IPS DF 6.9 (cell line): ENCODE data around the gene KAZALD1.
A peak's percentile ranks its signal among the peaks of the same experiment; 100 is the strongest.

Source experiments
- DNase-seq: peaks from one replicate; pipeline ENCODE4 v3.0.0-alpha.2; 2013; ENCODE audit warnings: low read depth, low spot score
- H3K27ac ChIP-seq: one replicate; pipeline ENCODE4 v1.5.1; 2013; ENCODE audit warnings: low read length, control low read depth
- H3K27me3 ChIP-seq: 2 replicates; pipeline ENCODE4 v1.6.1; 2013; ENCODE audit warnings: mild to moderate bottlenecking, low read length; ENCODE audit not compliant: control insufficient read depth, insufficient read depth
- H3K36me3 ChIP-seq: 2 replicates; pipeline ENCODE4 v1.6.1; 2013; ENCODE audit warnings: low read length; ENCODE audit not compliant: control insufficient read depth, insufficient read depth
- H3K4me1 ChIP-seq: 2 replicates; pipeline ENCODE4 v1.6.1; 2013; ENCODE audit warnings: low read length; ENCODE audit not compliant: control insufficient read depth, insufficient read depth
- H3K4me3 ChIP-seq: 2 replicates; pipeline ENCODE4 v1.5.1; 2013; ENCODE audit warnings: mild to moderate bottlenecking, low read length
- H3K9me3 ChIP-seq: 2 replicates; pipeline ENCODE4 v1.6.1; 2013; ENCODE audit warnings: low read length, inconsistent platforms; ENCODE audit not compliant: control insufficient read depth, insufficient read depth
- WGBS: extraction: QIAGEN DNeasy Blood & Tissue Kit; methylation state at CpG from one replicate; pipeline ENCODE4 v1.1.7; 2013; ENCODE audit warnings: mixed read lengths, missing lambda C conversion rate; ENCODE audit not compliant: insufficient read length, insufficient coverage; 5-methylcytosine and 5-hydroxymethylcytosine counted together

KAZALD1 gene

DNA sequence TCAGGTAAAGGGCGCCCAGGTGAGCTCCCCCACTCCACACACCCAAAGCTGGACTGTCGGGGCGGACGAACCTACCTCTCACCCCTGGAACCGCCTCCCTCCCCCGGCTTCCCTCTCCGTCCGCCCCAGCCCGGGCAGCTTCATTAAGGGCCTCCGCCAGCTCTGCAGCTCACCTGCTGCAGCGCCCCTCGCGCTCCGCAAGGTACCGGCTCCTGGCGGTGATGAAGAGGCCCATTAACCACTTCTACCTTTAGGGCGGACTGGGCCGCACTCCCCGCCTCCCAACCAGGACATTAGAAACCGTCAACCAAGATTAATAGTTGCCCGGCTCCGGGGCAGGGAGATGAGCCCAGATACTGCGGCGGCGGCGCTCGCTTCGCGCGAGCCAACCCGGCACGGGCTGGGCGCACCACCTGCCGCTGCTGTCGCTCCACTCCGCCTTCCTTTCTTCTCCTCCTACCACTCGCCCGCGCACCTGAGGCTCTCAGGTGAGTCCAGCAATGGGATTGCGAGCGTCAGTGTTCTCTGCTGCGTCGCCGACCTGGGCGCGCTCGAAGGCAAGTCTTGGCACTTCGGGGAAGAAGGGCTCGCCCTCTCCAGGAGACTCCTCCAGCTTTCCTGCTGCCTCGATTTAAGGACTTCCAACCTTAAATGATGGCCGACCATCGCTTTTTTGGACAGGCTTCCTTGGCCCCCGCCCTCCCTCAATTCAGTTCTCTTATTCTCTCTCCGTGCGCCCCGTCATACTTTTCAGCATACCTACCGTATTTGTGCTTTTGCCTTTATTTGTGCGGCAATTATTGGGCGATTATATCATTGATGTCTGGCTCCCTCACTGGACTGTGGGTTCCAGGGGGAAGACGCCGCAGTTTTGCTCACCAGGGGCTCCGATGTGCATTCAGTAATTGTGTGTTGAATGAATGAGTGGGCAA, 13.6 kb upstream of the KAZALD1 start:
- Histone ChIP-seq H3K27ac (no peak overlapping the region), H3K27me3 (peaks cover 49% of the 10 kb centered on the region), H3K4me1 (peaks cover 9% of the 10 kb centered on the region), H3K4me3 (no peak overlapping the region; the same call in 1 of the 2 replicates), H3K36me3 (no peaks in the 10 kb centered on the region), H3K9me3 (no peaks in the 10 kb centered on the region)
- WGBS = no CpG with 5 or more reads among the region's 62 CpGs
- no peak for DNase-seq

DNA sequence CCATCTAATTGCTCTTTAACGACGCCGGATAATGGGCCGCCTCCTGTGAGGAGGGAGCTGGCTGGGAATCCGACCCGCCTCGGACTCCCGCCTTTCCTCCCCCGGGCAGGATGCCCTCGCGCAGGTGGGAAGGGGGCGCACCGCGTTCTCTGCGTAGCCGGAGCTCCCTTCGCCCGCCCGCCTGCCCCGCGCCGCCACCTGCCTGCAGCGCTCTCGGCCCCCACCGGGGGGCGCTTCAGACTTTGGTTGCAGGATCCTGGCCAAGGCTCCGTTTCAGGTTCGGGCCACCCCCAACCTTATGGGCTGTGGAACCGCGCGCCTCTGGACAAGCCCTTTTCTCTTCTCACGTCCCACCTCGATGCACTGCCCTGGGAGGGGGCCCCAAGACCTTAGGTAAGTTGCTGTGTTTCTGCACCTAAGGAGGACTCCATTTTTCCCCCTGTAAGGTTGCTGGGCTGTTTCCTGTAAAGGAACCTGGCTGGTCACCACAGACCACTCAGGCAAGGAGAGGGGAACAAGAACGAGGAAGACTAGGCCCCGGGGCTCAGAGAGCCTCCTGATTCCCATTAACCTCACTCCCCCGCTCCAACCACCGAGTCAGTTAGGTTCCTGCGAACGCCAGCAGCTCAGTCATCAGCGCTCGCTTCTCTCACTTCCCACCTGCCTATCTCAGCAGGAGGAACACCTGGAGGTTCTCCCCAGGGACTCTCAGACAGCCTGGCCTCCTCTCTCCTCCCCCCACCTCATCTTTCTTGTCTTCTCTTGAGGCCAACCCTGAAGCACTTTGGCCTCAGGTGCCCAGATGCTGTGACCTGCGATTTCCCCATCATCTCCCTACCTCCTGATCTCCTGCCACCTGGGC, 11.3 kb upstream of the KAZALD1 start:
- H3K36me3 ChIP-seq = no peaks in the 10 kb centered on the region
- no peaks in the 10 kb centered on the region for H3K9me3 ChIP-seq
- H3K4me1 ChIP-seq = peaks cover 7% of the 10 kb centered on the region; the same call in 1 of the 2 replicates
- no peak for DNase-seq
- H3K27me3 ChIP-seq = peaks cover 45% of the 10 kb centered on the region
- WGBS = no CpG with 5 or more reads among the region's 42 CpGs
- no peak overlapping the region for H3K4me3 ChIP-seq
- H3K27ac ChIP-seq = no peak overlapping the region

DNA sequence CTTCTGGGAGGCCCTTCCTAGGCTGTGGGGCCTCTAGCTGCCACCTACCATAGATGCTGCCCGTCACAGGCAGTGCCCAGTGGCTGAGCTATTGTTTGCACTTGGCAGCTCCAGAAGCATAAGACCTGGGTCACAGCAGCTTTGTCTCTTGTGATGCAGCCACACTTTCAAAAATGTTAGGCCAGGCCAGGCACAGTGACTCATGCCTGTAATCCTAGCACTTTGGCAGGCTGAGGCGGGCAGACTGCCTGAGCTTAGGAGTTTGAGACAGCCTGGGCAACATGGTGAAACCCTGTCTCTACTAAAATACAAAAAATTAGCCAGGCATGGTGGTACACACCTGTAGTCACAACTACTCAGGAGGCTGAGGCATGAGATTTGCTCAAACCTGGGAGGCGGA, 9.5 kb upstream of the KAZALD1 start:
- DNase-seq = no peak
- Histone ChIP-seq H3K27me3 (peaks cover 36% of the 10 kb centered on the region), H3K36me3 (no peaks in the 10 kb centered on the region), H3K9me3 (no peaks in the 10 kb centered on the region), H3K4me1 (peaks cover 5% of the 10 kb centered on the region; the same call in 1 of the 2 replicates), H3K27ac (no peak overlapping the region), H3K4me3 (no peak overlapping the region)
- no CpG with 5 or more reads among the region's 3 CpGs for WGBS

DNA sequence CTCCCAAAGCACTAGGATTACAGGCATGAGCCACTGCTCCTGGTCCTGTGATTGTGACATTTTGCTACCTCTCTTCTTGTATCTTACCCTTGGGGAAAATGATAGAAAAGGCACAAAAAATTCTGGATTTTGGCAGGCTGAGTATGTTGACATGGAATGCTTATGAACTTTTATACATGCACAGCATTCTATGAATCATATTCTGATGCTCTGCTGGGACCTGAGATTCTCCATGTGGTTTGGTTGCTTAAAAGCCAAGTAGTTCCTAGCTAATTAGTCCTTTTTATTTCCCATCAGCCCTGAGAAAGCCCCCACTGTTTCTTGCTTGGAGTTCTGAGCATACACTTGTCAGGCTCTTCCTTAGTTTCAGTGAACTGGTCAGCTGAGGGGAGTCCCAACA, 8.3 kb upstream of the KAZALD1 start:
- peaks cover 23% of the 10 kb centered on the region for H3K27me3 ChIP-seq
- no peaks in the 10 kb centered on the region for H3K36me3 ChIP-seq
- H3K4me1 ChIP-seq = peaks cover 5% of the 10 kb centered on the region; the same call in 1 of the 2 replicates
- DNase-seq = no peak
- no peak overlapping the region for H3K27ac ChIP-seq
- no peaks in the 10 kb centered on the region for H3K9me3 ChIP-seq
- H3K4me3 ChIP-seq = no peak overlapping the region

DNA sequence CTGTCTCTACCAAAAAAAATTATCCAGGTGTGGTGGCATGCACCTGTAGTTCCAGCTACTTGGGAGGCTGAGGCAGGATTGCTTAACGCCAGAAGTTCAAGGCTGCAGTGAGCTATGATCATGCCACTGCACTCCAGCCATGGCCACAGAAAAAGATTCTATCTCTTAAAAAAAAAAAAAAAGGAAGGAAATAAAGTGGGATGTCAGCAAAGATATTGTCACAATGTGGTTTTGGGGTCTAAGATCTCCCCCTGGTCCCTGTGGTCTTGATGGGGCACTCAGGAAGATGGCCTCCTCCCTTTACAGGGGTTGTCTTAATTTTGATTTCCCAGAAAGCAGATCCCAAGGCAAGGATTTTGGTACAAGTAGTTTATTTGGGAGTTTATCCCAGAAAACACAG, 7.4 kb upstream of the KAZALD1 start:
- H3K9me3 ChIP-seq = no peaks in the 10 kb centered on the region
- DNase-seq = no peak
- peaks cover 5% of the 10 kb centered on the region; the same call in 1 of the 2 replicates for H3K4me1 ChIP-seq
- H3K27me3 ChIP-seq = peaks cover 15% of the 10 kb centered on the region
- H3K4me3 ChIP-seq = no peak overlapping the region
- H3K27ac ChIP-seq = no peak overlapping the region
- H3K36me3 ChIP-seq = no peaks in the 10 kb centered on the region
- WGBS = no CpG with 5 or more reads among the region's 1 CpG

DNA sequence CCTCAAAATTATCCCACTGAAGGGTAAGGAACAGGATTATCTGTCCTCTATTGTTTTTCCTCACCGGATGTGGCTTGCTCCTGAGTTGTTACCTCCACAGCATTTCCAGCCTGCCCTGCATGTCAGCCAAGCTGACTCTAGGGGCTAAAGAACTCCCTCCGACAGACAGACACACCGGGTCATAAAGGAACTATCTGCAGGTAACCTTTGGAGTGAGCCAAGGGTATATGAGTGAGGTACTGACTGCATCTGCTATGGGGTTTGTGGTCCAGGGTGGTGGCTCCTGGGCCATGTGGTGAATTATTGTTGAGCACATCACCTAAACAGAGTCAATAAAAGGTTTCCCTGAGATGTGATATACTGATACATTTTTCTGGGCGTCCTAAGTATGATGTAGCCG, 6.9 kb upstream of the KAZALD1 start:
- no peak for DNase-seq

DNA sequence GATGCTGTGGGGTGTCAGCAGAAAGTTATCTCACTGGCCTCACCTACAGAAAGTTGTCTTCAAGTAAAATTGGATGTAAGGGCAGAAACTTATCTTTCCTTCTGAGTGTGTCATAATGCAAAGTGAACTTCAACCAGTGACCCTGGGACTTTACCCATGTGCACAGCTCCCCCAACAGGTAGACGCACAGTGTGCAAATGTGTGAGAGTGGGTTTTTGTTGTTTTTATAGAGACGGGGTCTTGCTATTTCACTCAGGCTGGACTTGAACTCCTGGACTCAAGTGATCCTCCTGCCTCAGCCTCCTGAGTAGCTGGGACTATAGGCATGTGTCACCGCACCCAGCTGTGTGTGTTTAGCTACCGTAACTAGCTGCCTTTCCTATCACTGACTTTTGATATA, 6.4 kb upstream of the KAZALD1 start:
- no peaks in the 10 kb centered on the region for H3K9me3 ChIP-seq
- H3K4me1 ChIP-seq = 0 out of 2 replicates have a peak, but pooled peaks cover 4% of the 10 kb centered on the region
- no peak for DNase-seq
- no peak overlapping the region for H3K4me3 ChIP-seq
- H3K36me3 ChIP-seq = no peaks in the 10 kb centered on the region
- H3K27me3 ChIP-seq = peaks cover 7% of the 10 kb centered on the region; the same call in 1 of the 2 replicates
- H3K27ac ChIP-seq = no peak overlapping the region
- no CpG with 5 or more reads among the region's 4 CpGs for WGBS

More for the DNA sequence above, 6.9 kb upstream of the KAZALD1 start:
- Histone ChIP-seq H3K36me3 (no peaks in the 10 kb centered on the region), H3K27me3 (peaks cover 10% of the 10 kb centered on the region; the same call in 1 of the 2 replicates), H3K4me3 (no peak overlapping the region), H3K4me1 (peaks cover 5% of the 10 kb centered on the region; the same call in 1 of the 2 replicates), H3K9me3 (no peaks in the 10 kb centered on the region), H3K27ac (no peak overlapping the region)
- WGBS = no CpG with 5 or more reads among the region's 5 CpGs

DNA sequence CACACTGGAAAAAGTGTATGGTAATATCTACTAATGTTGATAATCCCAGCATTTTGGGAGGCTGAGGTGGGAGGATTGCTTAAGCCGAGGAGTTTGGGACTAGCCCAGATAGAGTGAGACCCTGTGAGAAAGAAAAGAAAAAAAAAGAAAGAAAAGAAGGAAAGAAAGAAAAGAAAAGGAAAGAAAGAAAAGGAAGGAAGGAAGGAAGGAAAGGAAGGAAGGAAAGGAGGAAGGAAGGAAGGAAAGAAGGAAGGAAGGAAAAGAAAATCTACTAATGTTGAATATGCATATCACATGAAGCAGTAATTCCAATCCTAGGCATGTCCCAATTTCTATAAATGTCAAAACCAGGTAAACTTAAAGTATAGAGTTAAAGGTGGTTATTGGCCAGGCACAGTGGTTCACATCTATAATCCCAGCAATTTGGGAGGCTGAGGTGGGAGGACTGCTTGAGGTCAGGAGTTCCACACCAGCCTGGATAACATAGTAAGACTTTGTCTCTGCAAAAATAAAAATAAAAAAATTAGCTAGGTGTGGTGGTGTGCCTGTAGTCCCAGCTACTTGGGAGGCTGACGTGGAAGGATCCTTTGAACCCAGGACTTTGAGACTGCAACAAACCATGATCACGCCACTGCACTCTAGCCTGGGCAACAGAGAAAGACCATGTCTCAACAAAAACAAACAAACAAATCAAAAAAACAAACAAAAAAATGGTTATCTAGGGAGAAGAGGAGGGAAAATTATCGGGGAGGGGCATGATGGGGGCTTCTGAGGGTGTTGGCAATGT, 5.2 kb upstream of the KAZALD1 start:
- H3K4me1 ChIP-seq = no peaks in the 10 kb centered on the region
- H3K36me3 ChIP-seq = no peaks in the 10 kb centered on the region
- H3K4me3 ChIP-seq = no peak overlapping the region
- H3K27ac ChIP-seq = no peak overlapping the region
- WGBS = no CpG with 5 or more reads among the region's 4 CpGs
- no peak for DNase-seq
- H3K27me3 ChIP-seq = no peaks in the 10 kb centered on the region
- no peaks in the 10 kb centered on the region for H3K9me3 ChIP-seq

DNA sequence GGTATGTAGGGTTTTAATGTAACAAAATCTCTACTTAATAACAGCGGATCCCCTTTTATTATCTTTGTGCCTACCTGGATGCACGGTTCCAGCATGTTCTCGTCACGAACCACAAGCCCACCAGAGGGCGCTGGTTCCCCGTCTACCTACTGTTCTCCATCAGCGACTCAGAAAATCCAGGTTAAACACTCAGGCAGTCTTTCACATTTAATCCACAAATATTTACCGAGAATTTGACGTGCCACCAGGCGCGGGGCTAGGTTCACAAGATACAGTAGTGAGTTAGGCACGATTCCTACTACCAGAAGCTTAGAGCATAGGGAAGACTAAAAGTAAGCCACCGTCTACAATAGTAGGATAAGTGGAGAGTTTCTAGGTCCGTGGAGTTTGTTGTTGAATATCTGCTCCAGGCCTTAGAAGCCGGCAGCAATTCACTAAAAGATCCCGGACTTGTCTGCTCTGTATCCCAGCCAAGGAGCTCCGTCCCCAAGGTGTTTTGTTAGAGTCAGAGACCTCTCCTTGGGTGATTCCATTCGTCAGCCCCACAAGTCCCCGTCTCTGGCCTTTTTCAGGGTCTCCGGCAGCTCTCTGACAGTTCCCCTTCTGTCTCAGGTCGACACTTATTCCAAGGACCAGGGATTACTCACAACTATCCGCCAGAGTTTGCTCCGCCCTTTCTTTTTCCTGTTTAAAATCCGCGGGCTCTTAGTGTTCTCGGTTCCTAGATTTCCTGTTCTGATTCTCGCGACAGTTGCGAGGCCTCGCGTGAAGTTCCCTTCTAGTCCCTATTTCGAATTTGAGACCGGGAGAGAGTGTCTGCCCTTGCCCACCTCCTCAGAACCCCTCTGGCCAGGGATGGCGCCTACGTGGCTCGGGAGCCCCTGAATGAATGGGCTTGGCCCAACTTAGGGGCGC, 1.5 kb upstream of the KAZALD1 start:
- DNase-seq = no peak
- WGBS = no CpG with 5 or more reads among the region's 37 CpGs
- Histone ChIP-seq H3K27ac (no peak overlapping the region), H3K27me3 (peaks cover 32% of the 10 kb centered on the region), H3K4me1 (peaks cover 8% of the 10 kb centered on the region), H3K9me3 (no peaks in the 10 kb centered on the region), H3K4me3 (peak overlapping the region; percentile 64; the same call in 1 of the 2 replicates), H3K36me3 (no peaks in the 10 kb centered on the region)
